NCI-H345 (cell line): Measurements from ENCODE around the gene HSPA6.
"Not testable (repeated sequence)": the region's sequence is repeated elsewhere in the genome, so short reads cannot be mapped to it uniquely, and the experiment has no call there.

Experiments
- DNase-seq: peaks from one replicate; lab custom pipeline; 2025; lab: John Stamatoyannopoulos, UW

The HSPA6 gene

GRCh38 chr1:161523817-161524741, at the start of gene HSPA6:
Gene HSPA6 (plus strand): TSS chr1:161524540. CDS start chr1:161524659, 119 bp downstream.
- peak; percentile 45 for DNase-seq

- not testable (repeated sequence) for DNase-seq
Measured at GRCh38 chr1:161477711-161478110, 46.6 kb upstream of the HSPA6 start.

GRCh38 chr1:161478985-161479384, 45.4 kb upstream of the HSPA6 start:
- DNase-seq = no peak

GRCh38 chr1:161480381-161481035, 43.8 kb upstream of the HSPA6 start:
- no peak for DNase-seq

GRCh38 chr1:161481624-161482392, 42.5 kb upstream of the HSPA6 start:
- no peak for DNase-seq

- DNase-seq = no peak
Measured at GRCh38 chr1:161482610-161483009, 41.7 kb upstream of the HSPA6 start.

- DNase-seq = no peak
Measured at GRCh38 chr1:161483361-161483760, 41.0 kb upstream of the HSPA6 start.

GRCh38 chr1:161484613-161485012, 39.7 kb upstream of the HSPA6 start:
- no peak for DNase-seq

GRCh38 chr1:161486806-161487741, 37.3 kb upstream of the HSPA6 start:
- DNase-seq = peak; percentile 40

- no peak for DNase-seq
Measured at GRCh38 chr1:161491472-161491871, 32.9 kb upstream of the HSPA6 start.

GRCh38 chr1:161492827-161493226, 31.5 kb upstream of the HSPA6 start:
- DNase-seq = no peak

GRCh38 chr1:161494091-161494735, 30.1 kb upstream of the HSPA6 start:
- DNase-seq = no peak

- no peak for DNase-seq
Measured at GRCh38 chr1:161495490-161495889, 28.9 kb upstream of the HSPA6 start.

- no peak for DNase-seq
Measured at GRCh38 chr1:161497961-161498360, 26.4 kb upstream of the HSPA6 start.

- no peak for DNase-seq
Measured at GRCh38 chr1:161498646-161499045, 25.7 kb upstream of the HSPA6 start.

- DNase-seq = no peak
Measured at GRCh38 chr1:161499099-161500039, 25.0 kb upstream of the HSPA6 start.

GRCh38 chr1:161501234-161501633, 23.1 kb upstream of the HSPA6 start:
- no peak for DNase-seq

GRCh38 chr1:161502181-161502580, 22.2 kb upstream of the HSPA6 start:
- no peak for DNase-seq

- DNase-seq = no peak
Measured at GRCh38 chr1:161502641-161503393, 21.5 kb upstream of the HSPA6 start.
